H1 (cell line): ENCODE measurements around the gene KAT2A. TPM values are rescaled to one million over a fixed set of nuclear protein-coding genes. Genes with fewer than 3 reads are reported as not detected.

Experiments used
- CHD1 ChIP-seq: IDR thresholded peaks from 2 replicates; pipeline ENCODE4 v1.6.1; 2012; ENCODE audit warnings: low read depth, low read length, improper control_type of control experiment
- FOSL1 ChIP-seq: IDR thresholded peaks from 2 replicates; pipeline ENCODE4 v1.6.1; 2011; ENCODE audit warnings: mild to moderate bottlenecking, low read depth, low read length, moderate library complexity; ENCODE audit not compliant: insufficient read depth
- KDM5A ChIP-seq: fragments of 200-600 bp; IDR thresholded peaks from 2 replicates; pipeline ENCODE4 v1.7.1; 2012; ENCODE audit warnings: mild to moderate bottlenecking, low read length, inconsistent platforms, mixed read lengths
- RNF2 ChIP-seq: fragments of 200-900, 300-1000 bp; sonication (generic); IDR thresholded peaks from 2 replicates; pipeline ENCODE4 v1.7.1; 2016; ENCODE audit warnings: borderline replicate concordance, low read depth, mild to moderate bottlenecking, antibody characterized with exemption, low read length; ENCODE audit not compliant: poor library complexity, severe bottlenecking; ENCODE audit errors: missing control alignments
- TEAD4 ChIP-seq: IDR thresholded peaks from 2 replicates; pipeline ENCODE4 v1.6.1; 2012; ENCODE audit warnings: low read depth, low read length, inconsistent platforms, mixed read lengths
- YY1 ChIP-seq: IDR thresholded peaks from 2 replicates; pipeline ENCODE4 v1.6.1; 2011; ENCODE audit warnings: low read depth, mild to moderate bottlenecking, low read length
- polyA plus RNA-seq, 7 experiments: library from polyadenylated mRNA; depleted of rRNA in 3 of 7; stranded (reverse) in 5 of 7; unstranded in 2 of 7; fragments of >200 nt in 5 of 7; fragments of 200-250 nt in 2 of 7; gene quantifications; 1 replicate in 5 of 7; 2 replicates in 1 of 7; 4 replicates in 1 of 7; pipeline versions ENCODE4 v1.2.1 to v1.2.3, GENCODE V29; 2011 to 2013; ENCODE audit warnings: missing spikeins in 2 of 7, mixed read lengths in 2 of 7
- total RNA-seq: library from RNA; stranded (reverse); fragmentation: NEBNext Ultra II Directional; extraction: Animal tissue kit (Norgen Biotek cat#: 25700); gene quantifications from 2 replicates; pipeline ENCODE4 v1.2.1, GENCODE V29; 2021

The KAT2A gene
- total and polyA plus RNA-seq, 2 of the 8 experiments (the other 6 are each of a cell fraction or from before 2014, with no cell fraction given), result 34.2 to 40.1 TPM

DNA sequence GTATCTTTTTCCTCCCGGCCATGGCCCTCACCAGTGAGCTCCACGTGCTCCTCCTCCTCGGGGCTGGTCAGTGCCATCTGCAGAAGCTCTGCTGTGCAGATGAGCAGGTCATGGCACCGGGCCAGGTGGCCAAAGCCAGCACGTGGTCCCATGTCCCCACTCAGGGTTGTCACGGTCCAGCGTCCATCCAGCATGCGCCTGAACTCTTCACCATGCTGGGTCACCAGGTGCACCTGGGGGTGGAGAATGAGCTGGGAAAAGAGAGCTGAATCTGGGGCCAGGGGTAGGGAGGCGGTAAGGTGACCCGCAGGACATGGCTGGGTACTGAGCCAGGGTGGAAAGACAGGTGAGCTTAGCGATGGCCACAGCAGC lies 9.9 kb downstream of the KAT2A start (continued):
- TF ChIP-seq RNF2 (no peak), YY1 (no peak), KDM5A (no peak), TEAD4 (no peak), FOSL1 (no peak), CHD1 (no peak)
